Measurements from ENCODE around the gene PPP2R2B.

PPP2R2B gene

GRCh38 chr5:146640285-146640896 is 238.2 kb downstream of the PPP2R2B start:
- TF ChIP-seq CTCF (IDR thresholded peaks at IDR 0.05; ENCODE audit: control insufficient read depth, insufficient read depth, low read depth, low read length, missing control alignments), result no peak
- DNase-seq (ENCODE audit: low read depth), result no peak
- no peak overlapping the region for H3K4me3 ChIP-seq (ENCODE audit: control insufficient read depth, low read depth, low read length)

GRCh38 chr5:146635443-146635842 is 243.1 kb downstream of the PPP2R2B start:
- no peak overlapping the region for H3K4me3 ChIP-seq (ENCODE audit: control insufficient read depth, low read depth, low read length)
- DNase-seq (ENCODE audit: low read depth), result no peak
- no peak for TF ChIP-seq CTCF (IDR thresholded peaks at IDR 0.05; ENCODE audit: control insufficient read depth, insufficient read depth, low read depth, low read length, missing control alignments)

- no peak for DNase-seq (ENCODE audit: low read depth)
- H3K4me3 ChIP-seq (ENCODE audit: control insufficient read depth, low read depth, low read length), result no peak overlapping the region
- TF ChIP-seq CTCF (IDR thresholded peaks at IDR 0.05; ENCODE audit: control insufficient read depth, insufficient read depth, low read depth, low read length, missing control alignments), result no peak
Observed at GRCh38 chr5:146633323-146633764, 245.2 kb downstream of the PPP2R2B start.

- DNase-seq (ENCODE audit: low read depth), result no peak
- no peak overlapping the region for H3K4me3 ChIP-seq (ENCODE audit: control insufficient read depth, low read depth, low read length)
- no peak for TF ChIP-seq CTCF (IDR thresholded peaks at IDR 0.05; ENCODE audit: control insufficient read depth, insufficient read depth, low read depth, low read length, missing control alignments)
Observed at GRCh38 chr5:146632620-146633322, 245.8 kb downstream of the PPP2R2B start.

- TF ChIP-seq CTCF (IDR thresholded peaks at IDR 0.05; ENCODE audit: control insufficient read depth, insufficient read depth, low read depth, low read length, missing control alignments), result no peak
- H3K4me3 ChIP-seq (ENCODE audit: control insufficient read depth, low read depth, low read length), result no peak overlapping the region
- no peak for DNase-seq (ENCODE audit: low read depth)
Observed at GRCh38 chr5:146630472-146630871, 248.1 kb downstream of the PPP2R2B start.

- H3K4me3 ChIP-seq (ENCODE audit: control insufficient read depth, low read depth, low read length), result no peak overlapping the region
- no peak for TF ChIP-seq CTCF (IDR thresholded peaks at IDR 0.05; ENCODE audit: control insufficient read depth, insufficient read depth, low read depth, low read length, missing control alignments)
- no peak for DNase-seq (ENCODE audit: low read depth)
Observed at GRCh38 chr5:146628950-146629349, 249.6 kb downstream of the PPP2R2B start.

Data from AG09309 (cell line).